HepG2 (cell line): Measurements from ENCODE around the gene RPP25L. TPM values are rescaled to one million over a fixed set of nuclear protein-coding genes. Genes with fewer than 3 reads are reported as not detected.

Source experiments
- ATF6 ChIP-seq: sonication (generic); formaldehyde crosslinking; conservative IDR thresholded peaks from 2 replicates; pipeline ENCODE4 v1.4.0; 2020; ENCODE audit warnings: missing genetic modification reagents
- CREM ChIP-seq, 2 experiments: sonication (generic) in 1 of 2; formaldehyde crosslinking in 1 of 2; IDR thresholded peaks; 2 replicates each; pipeline versions ENCODE4 v1.4.0 to v1.6.1; 2016 to 2020; ENCODE audit warnings: antibody characterized with exemption in 1 of 2, mild to moderate bottlenecking in 1 of 2, missing genetic modification reagents in 1 of 2
- HES4 ChIP-seq: sonication (generic); formaldehyde crosslinking; IDR thresholded peaks from 2 replicates; pipeline ENCODE4 v1.9.0; 2021; ENCODE audit warnings: mild to moderate bottlenecking, missing genetic modification reagents, borderline replicate concordance
- HNRNPLL ChIP-seq: fragments of 200-400 bp; formaldehyde crosslinking; IDR thresholded peaks from 2 replicates; pipeline ENCODE4 v1.6.1; 2017; ENCODE audit warnings: mild to moderate bottlenecking, low read depth, low read length; ENCODE audit not compliant: poor library complexity, severe bottlenecking
- MNT ChIP-seq: fragments of 450-650 bp; IDR thresholded peaks from 2 replicates; pipeline ENCODE4 v1.6.1; 2016
- MTERF4 ChIP-seq: sonication (generic); formaldehyde crosslinking; IDR thresholded peaks from 2 replicates; pipeline ENCODE4 v1.8.0; 2023; ENCODE audit warnings: mild to moderate bottlenecking, missing genetic modification reagents
- MXD4 ChIP-seq: IDR thresholded peaks from 2 replicates; pipeline ENCODE4 v1.6.1; 2016; ENCODE audit warnings: mild to moderate bottlenecking, missing biosample characterization, missing genetic modification reagents
- NKX3-1 ChIP-seq: sonication (generic); formaldehyde crosslinking; IDR thresholded peaks from 2 replicates; pipeline ENCODE4 v1.5.0; 2020; ENCODE audit warnings: missing genetic modification reagents
- PRDM4 ChIP-seq: sonication (generic); formaldehyde crosslinking; IDR thresholded peaks from 2 replicates; pipeline ENCODE4 v1.9.0; 2021; ENCODE audit warnings: missing genetic modification reagents, borderline replicate concordance
- TAF15 ChIP-seq: fragments of 200-400 bp; formaldehyde crosslinking; IDR thresholded peaks from one replicate; pipeline ENCODE4 v1.6.1; 2018; ENCODE audit warnings: mild to moderate bottlenecking, low read depth, low read length; ENCODE audit not compliant: poor library complexity, severe bottlenecking
- ZNF251 ChIP-seq: sonication (generic); formaldehyde crosslinking; IDR thresholded peaks from 2 replicates; pipeline ENCODE4 v1.9.0; 2021; ENCODE audit warnings: mild to moderate bottlenecking, missing genetic modification reagents
- ZNF468 ChIP-seq: sonication (generic); formaldehyde crosslinking; IDR thresholded peaks from 2 replicates; pipeline ENCODE4 v1.8.0; 2022; ENCODE audit warnings: mild to moderate bottlenecking, moderate library complexity, missing genetic modification reagents
- ZNF646 ChIP-seq: sonication (generic); formaldehyde crosslinking; IDR thresholded peaks from 2 replicates; pipeline ENCODE4 v1.9.0; 2021; ENCODE audit warnings: mild to moderate bottlenecking, missing genetic modification reagents
- ZNF883 ChIP-seq: sonication (generic); formaldehyde crosslinking; IDR thresholded peaks from 2 replicates; pipeline ENCODE4 v1.5.1; 2020; ENCODE audit warnings: mild to moderate bottlenecking, missing genetic modification reagents; ENCODE audit errors: not compliant biosample characterization
- polyA plus RNA-seq, 8 experiments: library from polyadenylated mRNA; depleted of rRNA in 3 of 8; stranded (reverse) in 7 of 8; unstranded in 1 of 8; fragments of >200 nt; fragmentation: Illumina TruSeq in 4 of 8; extraction: Trizol in 4 of 8; gene quantifications; 2 replicates each; pipeline versions ENCODE4 v1.2.1 to v1.2.3, GENCODE V29; 2011 to 2016; ENCODE audit warnings: low read depth in 4 of 8, missing spikeins in 1 of 8, mixed read lengths in 1 of 8; ENCODE audit not compliant: insufficient read depth in 1 of 8
- total RNA-seq, 5 experiments: library from RNA; depleted of rRNA; stranded (reverse); fragments of >200 nt; fragmentation: Illumina TruSeq; extraction: Trizol; gene quantifications; 2 replicates each; pipeline ENCODE4 v1.2.3, GENCODE V29; 2016; ENCODE audit warnings: low read depth in 1 of 5

The RPP25L gene
- total and polyA plus RNA-seq, 2 of the 13 experiments (the other 11 are each of a cell fraction or from before 2014, with no cell fraction given): 24.5 to 27.3 TPM

GRCh38 chr9:34651876-34652601 lies 40.1 kb upstream of the RPP25L start, which contains the start of gene IL11RA (continued):
- peak; percentile 94 for TF ChIP-seq ZNF646 (CRISPR knock-in tag)
- TF ChIP-seq MTERF4: no peak; the same call in 1 of the 2 replicates
- no peak for TF ChIP-seq CREM (IDR thresholded peaks at IDR 0.05)
- no peak for TF ChIP-seq CREM (CRISPR knock-in tag; IDR thresholded peaks at IDR 0.05)
- no peak for TF ChIP-seq ATF6 (CRISPR knock-in tag)
- TF ChIP-seq ZNF468: no peak
- 0 out of 2 replicates have a peak, but pooled peaks have one; percentile 5 for TF ChIP-seq MNT
- TF ChIP-seq ZNF251: no peak
- TF ChIP-seq MXD4 (CRISPR knock-in tag): no peak; the same call in 1 of the 2 replicates
- peak; percentile 82 for TF ChIP-seq TAF15
- no peak for TF ChIP-seq NKX3-1 (CRISPR knock-in tag)
- TF ChIP-seq HNRNPLL: peak; percentile 67
- no peak for TF ChIP-seq ZNF883 (CRISPR knock-in tag)
- TF ChIP-seq PRDM4 (CRISPR knock-in tag): no peak
- no peak for TF ChIP-seq HES4 (CRISPR knock-in tag)
